HG03108 (cell line): ENCODE data around the gene CPEB3.
"Not testable (repeated sequence)": the region's sequence is repeated elsewhere in the genome, so short reads cannot be mapped to it uniquely, and the experiment has no call there.

Source experiments
- ATAC-seq: cut with Tn5 transposase; IDR thresholded peaks from one replicate; pipeline ENCODE4 v1.9.1; 2021; ENCODE audit warnings: moderate library complexity; ENCODE audit not compliant: unreplicated experiment

CPEB3 gene

DNA sequence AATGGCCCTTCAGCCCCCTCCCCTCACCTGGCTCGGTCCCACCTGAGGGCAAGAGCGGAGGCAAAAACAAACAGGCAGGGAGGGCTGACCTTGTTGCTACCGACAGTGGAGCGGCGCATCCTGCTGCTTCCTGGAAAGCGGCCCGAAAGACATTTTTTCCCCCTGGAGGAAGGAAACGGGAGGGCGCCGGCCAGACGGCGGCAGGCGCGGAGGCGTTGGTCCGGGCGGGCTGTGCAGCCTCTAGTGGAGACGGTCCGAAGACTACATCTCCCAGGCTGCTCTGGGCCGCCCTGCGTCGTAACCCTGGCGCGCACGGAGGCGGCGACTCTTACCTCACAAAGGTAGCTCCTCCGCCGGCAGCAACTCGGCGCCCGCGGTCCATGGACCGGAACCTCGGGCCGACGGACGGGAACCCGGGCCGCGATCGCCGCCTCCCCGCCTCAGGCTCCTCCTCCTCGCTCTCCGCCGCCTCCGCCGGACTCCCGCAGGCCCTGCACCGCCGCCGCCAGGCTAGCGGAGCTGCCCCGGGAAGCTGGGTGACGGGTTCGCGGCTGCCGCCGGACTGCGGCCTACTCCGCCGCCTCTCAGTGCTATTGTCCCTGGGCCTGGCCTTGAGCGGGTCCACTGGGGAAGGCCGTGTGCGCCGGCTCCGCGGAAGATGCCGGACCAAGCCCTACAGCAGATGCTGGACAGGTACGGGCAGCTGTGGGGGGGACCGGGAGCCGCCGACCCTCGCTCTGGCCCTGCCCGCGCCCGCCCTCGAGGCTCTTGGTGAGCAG lies at the start of gene CPEB3, which contains the start of gene MARCHF5:
TSS of gene CPEB3 (minus strand) at position 242 of the 779 bp plus-strand sequence. CDS start 50,728 bp downstream, outside the sequence.
TSS of gene MARCHF5 (plus strand) at position 331 of the 779 bp plus-strand sequence. CDS start at position 659, 328 bp downstream.
- ATAC-seq, result peak; percentile 99

GRCh38 chr10:92329927-92330326 lies 39.0 kb upstream of the CPEB3 start:
- not testable (repeated sequence) for ATAC-seq

- no peak for ATAC-seq
Measured at GRCh38 chr10:92328993-92329392, 38.1 kb upstream of the CPEB3 start.

- ATAC-seq, result no peak
Measured at GRCh38 chr10:92327445-92328433, 36.9 kb upstream of the CPEB3 start.

DNA sequence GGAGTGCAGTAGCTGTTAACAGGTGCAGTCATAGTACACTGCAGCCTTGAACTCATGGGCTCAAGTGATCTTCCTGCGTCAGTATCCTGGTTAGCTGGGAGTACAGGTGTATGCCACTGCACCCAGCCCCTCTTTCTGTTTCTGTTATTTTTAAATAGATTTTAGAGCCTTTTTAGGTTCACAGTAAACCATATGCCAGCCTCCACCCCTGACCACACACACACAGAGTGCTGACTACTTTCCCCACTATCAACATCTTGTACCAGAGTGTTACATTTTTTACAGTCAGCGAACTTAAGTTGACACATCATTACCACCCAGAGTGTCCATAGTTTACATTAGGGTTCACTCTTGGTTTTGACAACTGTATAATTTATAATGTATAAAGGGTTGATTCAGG lies 32.2 kb upstream of the CPEB3 start:
- ATAC-seq, result no peak

- no peak for ATAC-seq
Measured at GRCh38 chr10:92316610-92317009, 25.7 kb upstream of the CPEB3 start.

- ATAC-seq, result no peak
Measured at GRCh38 chr10:92313750-92314149, 22.9 kb upstream of the CPEB3 start.

- no peak for ATAC-seq
Measured at GRCh38 chr10:92309272-92309671, 18.4 kb upstream of the CPEB3 start.

GRCh38 chr10:92305133-92306072 lies 14.5 kb upstream of the CPEB3 start:
- no peak for ATAC-seq

GRCh38 chr10:92304061-92304460 lies 13.2 kb upstream of the CPEB3 start:
- ATAC-seq, result no peak

GRCh38 chr10:92303096-92303495 lies 12.2 kb upstream of the CPEB3 start:
- no peak for ATAC-seq

GRCh38 chr10:92298487-92298886 lies 7.6 kb upstream of the CPEB3 start:
- no peak for ATAC-seq

DNA sequence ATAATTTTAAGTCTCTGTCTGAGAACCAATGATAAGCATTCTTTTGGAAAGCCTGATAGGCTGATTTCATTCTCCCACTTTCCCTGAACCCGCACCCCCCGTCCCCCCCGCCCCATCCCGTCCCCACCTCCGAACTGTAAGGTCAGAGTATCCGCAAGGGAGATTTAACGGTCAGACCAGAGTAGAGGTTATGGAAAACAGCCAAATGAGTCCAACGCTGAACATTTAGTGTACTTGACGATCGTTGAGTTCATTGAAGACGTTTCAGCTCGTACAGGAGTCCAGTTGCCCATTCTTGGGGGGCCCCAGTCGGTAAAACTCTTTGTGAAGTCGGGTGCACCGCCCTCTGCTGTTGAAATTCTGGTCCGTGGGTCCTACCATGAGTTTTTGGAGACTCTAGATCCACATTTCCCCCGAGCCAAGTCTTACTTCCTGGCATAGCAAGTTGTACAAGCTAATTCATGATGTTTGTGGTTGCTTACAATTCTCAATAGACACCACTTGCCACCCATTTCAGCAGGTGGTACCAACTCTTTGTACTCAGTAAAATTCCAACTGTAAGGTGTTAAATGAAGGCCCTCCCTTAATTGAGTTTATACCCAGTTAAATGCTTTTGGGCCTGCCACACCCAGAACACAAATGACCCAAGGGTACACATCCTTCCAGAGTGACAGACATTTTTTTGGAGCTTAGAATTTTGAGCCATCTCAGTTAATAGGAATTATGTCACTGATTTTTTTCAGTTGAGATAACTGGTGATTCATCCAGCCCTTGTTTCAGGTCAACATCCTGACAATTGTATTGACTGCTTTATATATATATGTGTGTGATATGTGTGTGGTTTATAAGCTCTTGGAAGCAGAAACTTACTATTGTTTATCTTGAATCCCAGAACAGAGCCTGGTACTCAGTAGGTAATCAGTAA lies 1.3 kb upstream of the CPEB3 start:
- ATAC-seq, result no peak

DNA sequence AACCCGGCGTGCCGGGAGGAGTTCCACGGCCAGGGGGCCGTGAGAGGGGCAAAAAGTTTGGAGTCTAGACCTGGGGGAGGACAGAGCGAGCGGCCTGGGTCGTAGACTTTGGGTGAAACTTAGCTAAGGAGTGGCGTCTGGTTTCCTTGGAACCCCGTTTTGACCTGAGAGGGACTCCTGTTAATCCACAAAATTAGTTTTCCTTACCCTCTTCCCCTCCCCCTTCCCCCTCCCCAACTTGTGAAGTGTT lies 663 bp upstream of the CPEB3 start:
- ATAC-seq, result no peak

DNA sequence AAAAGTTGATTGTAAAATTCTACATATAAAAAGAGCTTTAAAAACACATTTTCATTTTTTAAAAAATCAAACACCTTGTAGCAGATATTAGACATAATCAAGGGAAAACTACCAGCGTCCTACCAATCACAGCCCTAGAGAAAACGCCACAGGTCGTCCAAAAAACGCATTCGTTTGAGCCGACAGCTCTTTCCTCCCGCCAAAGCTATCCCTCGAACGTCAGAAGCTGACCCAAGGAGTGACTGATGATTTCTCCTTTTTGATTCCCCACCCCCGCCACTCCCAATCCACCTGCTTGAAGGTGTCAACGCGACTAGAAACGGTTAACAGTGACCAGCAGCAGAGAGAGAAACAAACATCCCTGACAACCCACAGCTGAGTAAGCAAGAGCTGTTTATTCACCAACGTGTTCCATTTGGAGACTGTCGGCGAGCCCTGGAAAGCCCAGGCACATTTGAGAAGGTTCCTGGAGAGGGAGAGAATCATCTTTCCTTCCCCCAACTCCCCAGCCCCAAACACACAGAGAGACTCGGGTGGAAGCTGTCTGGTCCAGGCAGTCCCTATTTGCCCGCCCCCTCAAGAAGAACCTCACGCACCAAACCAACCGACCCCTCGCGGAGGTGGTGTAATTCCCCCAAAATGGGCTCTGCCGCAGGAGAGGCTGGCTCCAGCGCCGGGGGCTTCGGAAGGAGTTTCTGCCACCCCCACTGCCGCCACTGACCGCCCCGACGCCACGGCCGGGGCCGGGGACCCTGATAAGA lies 622 bp downstream of the CPEB3 start:
- no peak for ATAC-seq

- no peak for ATAC-seq
Measured at GRCh38 chr10:92284112-92284704, 6.7 kb downstream of the CPEB3 start.

GRCh38 chr10:92278996-92279696 lies 11.7 kb downstream of the CPEB3 start:
- no peak for ATAC-seq

- ATAC-seq, result no peak
Measured at GRCh38 chr10:92274071-92274470, 16.8 kb downstream of the CPEB3 start.
